IMR-90 (cell line): ENCODE data around the gene PLAAT2.

Experiments
- RAD21 ChIP-seq: IDR thresholded peaks from 2 replicates; pipeline ENCODE4 v1.6.1; 2012; ENCODE audit warnings: low read length, improper control_type of control experiment
- TF ChIP-seq, protein P1 (sequence below): conservative IDR thresholded peaks from 2 replicates; pipeline ENCODE4 v1.5.1; 2012; ENCODE audit warnings: mild to moderate bottlenecking, low read depth, low read length, improper control_type of control experiment

- TF ChIP-seq RAD21, result no peak
- TF ChIP-seq, protein P1, sequence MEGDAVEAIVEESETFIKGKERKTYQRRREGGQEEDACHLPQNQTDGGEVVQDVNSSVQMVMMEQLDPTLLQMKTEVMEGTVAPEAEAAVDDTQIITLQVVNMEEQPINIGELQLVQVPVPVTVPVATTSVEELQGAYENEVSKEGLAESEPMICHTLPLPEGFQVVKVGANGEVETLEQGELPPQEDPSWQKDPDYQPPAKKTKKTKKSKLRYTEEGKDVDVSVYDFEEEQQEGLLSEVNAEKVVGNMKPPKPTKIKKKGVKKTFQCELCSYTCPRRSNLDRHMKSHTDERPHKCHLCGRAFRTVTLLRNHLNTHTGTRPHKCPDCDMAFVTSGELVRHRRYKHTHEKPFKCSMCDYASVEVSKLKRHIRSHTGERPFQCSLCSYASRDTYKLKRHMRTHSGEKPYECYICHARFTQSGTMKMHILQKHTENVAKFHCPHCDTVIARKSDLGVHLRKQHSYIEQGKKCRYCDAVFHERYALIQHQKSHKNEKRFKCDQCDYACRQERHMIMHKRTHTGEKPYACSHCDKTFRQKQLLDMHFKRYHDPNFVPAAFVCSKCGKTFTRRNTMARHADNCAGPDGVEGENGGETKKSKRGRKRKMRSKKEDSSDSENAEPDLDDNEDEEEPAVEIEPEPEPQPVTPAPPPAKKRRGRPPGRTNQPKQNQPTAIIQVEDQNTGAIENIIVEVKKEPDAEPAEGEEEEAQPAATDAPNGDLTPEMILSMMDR, result no peak
These were observed 55.7 kb downstream of the PLAAT2 start for GRCh38 chr11:63507511-63507910.
